K562 (cell line): ENCODE data around the gene PARD3. TPM values are rescaled to one million over a fixed set of nuclear protein-coding genes. Genes with fewer than 3 reads are reported as not detected.

ENCODE experiments used
- ATAC-seq: fragments of 200-7000 bp; cut with Tn5 transposase; 3 replicates; pipeline ENCODE4 v1.9.1; 2020; ENCODE audit warnings: moderate library complexity
- BruUV-seq: library from RNA; stranded (reverse); fragments of 400-500 nt; replicated peaks from 2 replicates; lab custom pipeline; 2021; lab: Mats Ljungman, UMichigan
- CTCF ChIA-PET: fragments of 300-600 bp; formaldehyde crosslinking; extraction: SDS; loops from one replicate; lab custom pipeline; 2021; ENCODE audit warnings: low intra/inter-chr PET ratio; lab: Yijun Ruan, JAX
- POLR2A ChIA-PET: fragments of 300-600, 350-650 bp; sonication (Branson Sonifier 250); formaldehyde crosslinking; extraction: SDS; loops from one replicate; lab custom pipeline; 2021; ENCODE audit warnings: antibody characterized with exemption, inconsistent platforms; lab: Yijun Ruan, JAX
- DNase-seq, 4 experiments: peaks; one replicate each; pipeline versions ENCODE4 v3.0.0 to v3.0.0-alpha.2; 2011 to 2018; ENCODE audit warnings: low spot score in 3 of 4, mixed read lengths in 3 of 4; ENCODE audit errors: extremely low read depth in 1 of 4
- FAIRE-seq: peaks from 2 replicates; lab custom pipeline; 2011; peaks lifted over from hg19 to GRCh38; lab: Jason Lieb, UNC
- H2AFZ ChIP-seq: 2 replicates; pipeline ENCODE4 v1.6.0; 2011; ENCODE audit warnings: low read depth, low read length, control low read depth, inconsistent platforms
- H3K27ac ChIP-seq: fragments of 200-600 bp; 3 replicates; pipeline ENCODE4 v1.8.0; 2011; ENCODE audit warnings: low read depth, mild to moderate bottlenecking, control low read depth, inconsistent platforms, low read length, moderate library complexity, mixed read lengths; ENCODE audit errors: extremely low read depth
- H3K27me3 ChIP-seq, 2 experiments: fragments of 300-600 bp in 1 of 2; 2 replicates in 1 of 2; 3 replicates in 1 of 2; pipeline versions ENCODE4 v1.6.0 to v1.8.0; 2011; ENCODE audit warnings: inconsistent platforms in 2 of 2, low read length in 2 of 2, mild to moderate bottlenecking in 1 of 2, mixed read lengths in 1 of 2, moderate library complexity in 1 of 2; ENCODE audit not compliant: control insufficient read depth in 2 of 2, insufficient read depth in 2 of 2
- H3K36me3 ChIP-seq: fragments of 300-600 bp; 3 replicates; pipeline ENCODE4 v1.8.0; 2011; ENCODE audit warnings: mild to moderate bottlenecking, low read length, inconsistent platforms; ENCODE audit not compliant: control insufficient read depth, insufficient read depth
- H3K4me1 ChIP-seq, 2 experiments: fragments of 200-600 bp in 1 of 2; replicated peaks in 1 of 2; 2 replicates in 1 of 2; 3 replicates in 1 of 2; pipeline versions ENCODE4 v1.5.1 to v1.8.0; 2011; ENCODE audit warnings: inconsistent platforms in 2 of 2, low read length in 2 of 2, mild to moderate bottlenecking in 1 of 2, mixed read lengths in 1 of 2, moderate library complexity in 1 of 2; ENCODE audit not compliant: control insufficient read depth in 2 of 2, insufficient read depth in 2 of 2
- H3K4me2 ChIP-seq: 2 replicates; pipeline ENCODE4 v1.6.1; 2011; ENCODE audit warnings: low read length, control low read depth, inconsistent platforms, mixed read lengths; ENCODE audit not compliant: insufficient read depth
- H3K4me3 ChIP-seq: fragments of 200-600 bp; sonication (generic), shearing (Covaris generic); 2 replicates; pipeline ENCODE4 v1.5.1; 2016; ENCODE audit warnings: control low read depth, inconsistent platforms
- H3K79me2 ChIP-seq: fragments of 200-600 bp; 3 replicates; pipeline ENCODE4 v1.8.0; 2011; ENCODE audit warnings: low read length, inconsistent platforms; ENCODE audit not compliant: control insufficient read depth, insufficient read depth
- H3K9ac ChIP-seq, 2 experiments: 2 replicates each; pipeline versions ENCODE4 v1.6.0 to v1.6.1; 2011; ENCODE audit warnings: low read depth in 2 of 2, low read length in 2 of 2, control low read depth in 1 of 2, inconsistent platforms in 1 of 2, mild to moderate bottlenecking in 1 of 2, mixed read lengths in 1 of 2; ENCODE audit not compliant: insufficient read depth in 1 of 2
- H3K9me1 ChIP-seq: one replicate; pipeline ENCODE4 v1.6.0; 2011; ENCODE audit warnings: inconsistent platforms, mild to moderate bottlenecking, low read length, moderate library complexity; ENCODE audit not compliant: control insufficient read depth, insufficient read depth
- H3K9me3 ChIP-seq: replicated peaks from 2 replicates; pipeline ENCODE4 v1.5.1; 2011; ENCODE audit warnings: low read depth, low read length, inconsistent platforms; ENCODE audit not compliant: control insufficient read depth, insufficient read depth
- H4K20me1 ChIP-seq: replicated peaks from 2 replicates; pipeline ENCODE4 v1.6.1; 2011; ENCODE audit warnings: low read length, inconsistent platforms, mixed read lengths; ENCODE audit not compliant: control insufficient read depth, insufficient read depth
- ATF2 ChIP-seq: sonication (generic); formaldehyde crosslinking; IDR thresholded peaks from 2 replicates; pipeline ENCODE4 v1.8.1; 2022; ENCODE audit warnings: missing genetic modification reagents
- CREB1 ChIP-seq, 2 experiments: sonication (generic) in 1 of 2; formaldehyde crosslinking in 1 of 2; IDR thresholded peaks; 2 replicates each; pipeline versions ENCODE4 v1.6.1 to v1.8.0; 2012 to 2022; ENCODE audit warnings: inconsistent platforms in 1 of 2, mild to moderate bottlenecking in 1 of 2, missing genetic modification reagents in 1 of 2, moderate library complexity in 1 of 2
- CREM ChIP-seq: IDR thresholded peaks from 2 replicates; pipeline ENCODE4 v1.6.1; 2014; ENCODE audit warnings: antibody characterized with exemption, low read depth
- KAT7 ChIP-seq: sonication (generic); formaldehyde crosslinking; IDR thresholded peaks from 2 replicates; pipeline ENCODE4 v1.8.0; 2022; ENCODE audit warnings: missing genetic modification reagents, mild to moderate bottlenecking, borderline replicate concordance
- NR3C1 ChIP-seq: sonication (generic); formaldehyde crosslinking; IDR thresholded peaks from 2 replicates; pipeline ENCODE4 v1.8.1; 2022; ENCODE audit warnings: missing genetic modification reagents
- WGBS: fragments of 100-300 bp; shearing (Covaris generic); methylation state at CpG from one replicate; pipeline ENCODE4 v1.1.6; 2016; ENCODE audit warnings: low coverage, mixed read lengths; ENCODE audit not compliant: insufficient coverage; ENCODE audit errors: missing lambda C conversion rate; 5-methylcytosine and 5-hydroxymethylcytosine counted together
- in situ Hi-C: fragments of 300-500 bp; cut with MboI; formaldehyde crosslinking; loops from 4 replicates; pipeline ENCODE4 v1.15.0; 2018; ENCODE audit warnings: inconsistent platforms, mixed read lengths
- intact Hi-C: fragments of 100-400 bp; cut with micrococcal nuclease; formaldehyde crosslinking; loops from 2 replicates; pipeline ENCODE4 v1.14.2; 2022
- polyA plus RNA-seq, 8 experiments: library from polyadenylated mRNA; depleted of rRNA in 4 of 8; stranded (reverse) in 5 of 8; unstranded in 3 of 8; fragments of >200 nt; fragmentation: Nextera tagmentation in 2 of 8; fragmentation: Illumina TruSeq in 1 of 8; extraction: Ambion mirVana in 2 of 8; extraction: Trizol in 1 of 8; gene quantifications; 2 replicates each; pipeline versions ENCODE4 v1.2.1 to v1.2.3, GENCODE V29; 2011 to 2014; ENCODE audit warnings: inconsistent platforms in 1 of 8, missing spikeins in 1 of 8
- total RNA-seq, 7 experiments: library from RNA; depleted of rRNA in 6 of 7; stranded (reverse); fragments of >200 nt in 6 of 7; fragmentation: Illumina TruSeq in 2 of 7; extraction: Trizol in 2 of 7; gene quantifications; 2 replicates each; pipeline versions ENCODE4 v1.2.1 to v1.2.3, GENCODE V29; 2011 to 2021; ENCODE audit warnings: low replicate concordance in 1 of 7

PARD3 gene
- total and polyA plus RNA-seq, 9 of the 15 experiments (the other 6 are each of a cell fraction or from before 2014, with no cell fraction given): 2.7 to 11.7 (median 7.7) TPM

- H4K20me1 ChIP-seq: no peaks in the 10 kb centered on the region; the same call in 1 of the 2 replicates
- no peak overlapping the region for H3K9ac ChIP-seq
- no peak overlapping the region for H3K27ac ChIP-seq
- 0 out of 2 replicates have a peak, but pooled peaks have one; percentile 41 for TF ChIP-seq CREB1 (IDR thresholded peaks at IDR 0.05)
- peak; percentile 64 for TF ChIP-seq CREB1 (CRISPR knock-in tag; IDR thresholded peaks at IDR 0.05)
- no peak for TF ChIP-seq NR3C1 (CRISPR knock-in tag)
- no peak for TF ChIP-seq KAT7 (CRISPR knock-in tag)
- no peak for TF ChIP-seq ATF2 (CRISPR knock-in tag)
- peak; percentile 68 for TF ChIP-seq CREM
- H3K27me3 ChIP-seq: no peaks in the 10 kb centered on the region; a peak in 1 of 5 replicates
- intact Hi-C loops (no loop called here), in situ Hi-C loops (no loop called here)
- no peak overlapping the region for H2AFZ ChIP-seq
- H3K9me1 ChIP-seq: no peaks in the 10 kb centered on the region
- H3K79me2 ChIP-seq: no peaks in the 10 kb centered on the region
- DNase-seq: peak in 1 of 4 experiments; percentile 11
- no peak for FAIRE-seq
- no peak; the same call in 2 of the 3 replicates for ATAC-seq
- no peaks in the 10 kb centered on the region for H3K36me3 ChIP-seq
- H3K4me1 ChIP-seq: no peaks in the 10 kb centered on the region
- no TSS peak for BruUV-seq
- ChIA-PET CTCF (no interaction called here), POLR2A (no interaction called here)
- no peak overlapping the region for H3K4me2 ChIP-seq
- no peaks in the 10 kb centered on the region for H3K9me3 ChIP-seq
- 21% methylated on average over 1 of the region's 1 CpG for WGBS
- no peak overlapping the region for H3K4me3 ChIP-seq
These were observed 259.4 kb downstream of the PARD3 start for GRCh38 chr10:34555653-34556052.
